Kidney epithelial cell (primary cell): ENCODE results near the gene KCNK6. TPM values are rescaled to one million over a fixed set of nuclear protein-coding genes. Genes with fewer than 3 reads are reported as not detected.

Experiments used
- DNase-seq: peaks from one replicate; pipeline ENCODE4 v3.0.0-alpha.2; 2010; ENCODE audit warnings: low read depth
- H3K27me3 ChIP-seq: 2 replicates; pipeline ENCODE4 v1.6.0; 2011; ENCODE audit warnings: low read length; ENCODE audit not compliant: control insufficient read depth, insufficient read depth
- H3K36me3 ChIP-seq: 2 replicates; pipeline ENCODE4 v1.5.1; 2011; ENCODE audit warnings: low read length; ENCODE audit not compliant: control insufficient read depth, insufficient read depth
- H3K4me3 ChIP-seq: 2 replicates; pipeline ENCODE4 v1.5.1; 2011; ENCODE audit warnings: low read depth, mild to moderate bottlenecking, control low read depth, low read length
- total RNA-seq: library from RNA; depleted of rRNA; stranded (reverse); fragments of >200 nt; gene quantifications from 2 replicates; pipeline ENCODE4 v1.2.3, GENCODE V29; 2015
- TF ChIP-seq, protein P1 (sequence below): IDR thresholded peaks from 2 replicates; pipeline ENCODE4 v1.5.1; 2011; ENCODE audit warnings: mild to moderate bottlenecking, moderate library complexity, low read length, control low read depth, inconsistent platforms; ENCODE audit not compliant: insufficient read depth, poor library complexity, severe bottlenecking

The KCNK6 gene
- total RNA-seq, 1 donor from 2014 or later: 3.6 TPM

- peak; percentile 58 for DNase-seq
- TF ChIP-seq, protein P1, sequence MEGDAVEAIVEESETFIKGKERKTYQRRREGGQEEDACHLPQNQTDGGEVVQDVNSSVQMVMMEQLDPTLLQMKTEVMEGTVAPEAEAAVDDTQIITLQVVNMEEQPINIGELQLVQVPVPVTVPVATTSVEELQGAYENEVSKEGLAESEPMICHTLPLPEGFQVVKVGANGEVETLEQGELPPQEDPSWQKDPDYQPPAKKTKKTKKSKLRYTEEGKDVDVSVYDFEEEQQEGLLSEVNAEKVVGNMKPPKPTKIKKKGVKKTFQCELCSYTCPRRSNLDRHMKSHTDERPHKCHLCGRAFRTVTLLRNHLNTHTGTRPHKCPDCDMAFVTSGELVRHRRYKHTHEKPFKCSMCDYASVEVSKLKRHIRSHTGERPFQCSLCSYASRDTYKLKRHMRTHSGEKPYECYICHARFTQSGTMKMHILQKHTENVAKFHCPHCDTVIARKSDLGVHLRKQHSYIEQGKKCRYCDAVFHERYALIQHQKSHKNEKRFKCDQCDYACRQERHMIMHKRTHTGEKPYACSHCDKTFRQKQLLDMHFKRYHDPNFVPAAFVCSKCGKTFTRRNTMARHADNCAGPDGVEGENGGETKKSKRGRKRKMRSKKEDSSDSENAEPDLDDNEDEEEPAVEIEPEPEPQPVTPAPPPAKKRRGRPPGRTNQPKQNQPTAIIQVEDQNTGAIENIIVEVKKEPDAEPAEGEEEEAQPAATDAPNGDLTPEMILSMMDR: no peak
- Histone ChIP-seq H3K27me3 (no peaks in the 10 kb centered on the region), H3K4me3 (peak within 1 kb of the TSS; percentile 57), H3K36me3 (no peaks in the 10 kb centered on the region)
Observed at GRCh38 chr19:38303517-38304351, 15.9 kb upstream of the KCNK6 start, which contains the start of gene C19orf33. Gene C19orf33, plus strand, starts transcription at chr19:38304251. Its CDS starts 11 bp downstream, at chr19:38304262.

GRCh38 chr19:38304352-38304865, 15.2 kb upstream of the KCNK6 start:
- no peak for DNase-seq
- Histone ChIP-seq H3K27me3 (no peaks in the 10 kb centered on the region), H3K4me3 (peak overlapping the region; percentile 57), H3K36me3 (no peaks in the 10 kb centered on the region)
- TF ChIP-seq, protein P1: no peak

- H3K4me3 ChIP-seq: peak overlapping the region; percentile 57
- no peaks in the 10 kb centered on the region for H3K27me3 ChIP-seq
- H3K36me3 ChIP-seq: no peaks in the 10 kb centered on the region
- TF ChIP-seq, protein P1: no peak
- DNase-seq: peak; percentile 86
Observed at GRCh38 chr19:38304866-38305429, 14.7 kb upstream of the KCNK6 start.

DNA sequence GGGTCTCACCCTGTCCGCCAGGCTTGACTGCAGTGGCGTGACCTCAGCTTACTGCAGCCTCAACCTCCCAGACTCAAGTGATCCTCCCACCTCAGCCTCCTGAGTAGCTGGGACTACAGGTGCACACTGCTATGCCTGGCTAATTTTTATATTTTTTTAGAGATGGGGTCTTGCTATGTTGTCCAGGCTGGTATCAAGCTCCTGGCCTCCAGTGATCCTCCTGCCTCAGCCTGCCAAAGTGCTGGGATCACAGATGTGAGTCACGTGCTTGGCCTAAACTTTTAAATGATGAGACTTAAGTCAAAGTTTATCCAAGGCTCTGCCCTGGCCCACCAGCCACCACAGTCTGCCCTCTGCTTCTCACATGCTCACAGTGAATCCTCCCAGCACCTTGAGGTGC, 13.4 kb upstream of the KCNK6 start:
- Histone ChIP-seq H3K36me3 (no peaks in the 10 kb centered on the region), H3K4me3 (no peak overlapping the region), H3K27me3 (no peaks in the 10 kb centered on the region)
- no peak for DNase-seq
- TF ChIP-seq, protein P1: no peak

GRCh38 chr19:38307076-38307475, 12.6 kb upstream of the KCNK6 start:
- no peak overlapping the region for H3K4me3 ChIP-seq
- no peaks in the 10 kb centered on the region for H3K36me3 ChIP-seq
- no peaks in the 10 kb centered on the region for H3K27me3 ChIP-seq
- TF ChIP-seq, protein P1: no peak
- no peak for DNase-seq
